ENCODE measurements around the gene FOXA3. TPM values are rescaled to one million over a fixed set of nuclear protein-coding genes. Genes with fewer than 3 reads are reported as not detected.
A peak's percentile ranks its signal among the peaks of the same experiment; 100 is the strongest.

Gene FOXA3
- total and polyA plus RNA-seq, 10 of the 15 experiments (the other 5 are each of a cell fraction or from before 2014, with no cell fraction given) = 0.04 to 0.83 (median 0.11) TPM; not detected in 5

DNA sequence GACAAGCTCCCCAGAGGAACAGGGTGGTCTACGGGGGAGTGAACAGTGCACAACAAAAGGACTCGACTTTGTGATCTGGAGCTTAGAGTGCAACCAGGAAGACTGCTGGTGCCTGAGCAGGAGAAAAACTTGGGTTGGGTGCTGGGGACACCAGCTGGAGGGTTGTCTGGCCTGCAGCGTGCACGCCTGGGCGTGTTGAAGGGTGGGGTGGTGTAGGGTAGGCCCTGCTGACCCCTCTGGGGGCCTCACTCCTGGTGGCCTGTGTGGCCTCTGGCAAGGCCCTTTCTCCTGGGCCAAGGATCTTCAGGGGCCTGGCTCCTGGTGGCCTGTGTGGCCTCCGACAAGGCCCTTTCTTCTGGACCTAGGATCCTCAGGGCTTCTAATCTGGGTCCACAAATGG lies 44.4 kb upstream of the FOXA3 start (continued):
- TF ChIP-seq FOXM1 (IDR thresholded peaks at IDR 0.05; ENCODE audit: low read depth, low read length) (no peak), TCF7 (IDR thresholded peaks at IDR 0.05; ENCODE audit: borderline replicate concordance) (no peak), HDGF (IDR thresholded peaks at IDR 0.05) (no peak), CHD2 (IDR thresholded peaks at IDR 0.05; ENCODE audit: borderline replicate concordance, low read depth, low read length) (no peak), ZNF207 (IDR thresholded peaks at IDR 0.05; ENCODE audit: borderline replicate concordance) (no peak)
- TF ChIP-seq, protein P1, sequence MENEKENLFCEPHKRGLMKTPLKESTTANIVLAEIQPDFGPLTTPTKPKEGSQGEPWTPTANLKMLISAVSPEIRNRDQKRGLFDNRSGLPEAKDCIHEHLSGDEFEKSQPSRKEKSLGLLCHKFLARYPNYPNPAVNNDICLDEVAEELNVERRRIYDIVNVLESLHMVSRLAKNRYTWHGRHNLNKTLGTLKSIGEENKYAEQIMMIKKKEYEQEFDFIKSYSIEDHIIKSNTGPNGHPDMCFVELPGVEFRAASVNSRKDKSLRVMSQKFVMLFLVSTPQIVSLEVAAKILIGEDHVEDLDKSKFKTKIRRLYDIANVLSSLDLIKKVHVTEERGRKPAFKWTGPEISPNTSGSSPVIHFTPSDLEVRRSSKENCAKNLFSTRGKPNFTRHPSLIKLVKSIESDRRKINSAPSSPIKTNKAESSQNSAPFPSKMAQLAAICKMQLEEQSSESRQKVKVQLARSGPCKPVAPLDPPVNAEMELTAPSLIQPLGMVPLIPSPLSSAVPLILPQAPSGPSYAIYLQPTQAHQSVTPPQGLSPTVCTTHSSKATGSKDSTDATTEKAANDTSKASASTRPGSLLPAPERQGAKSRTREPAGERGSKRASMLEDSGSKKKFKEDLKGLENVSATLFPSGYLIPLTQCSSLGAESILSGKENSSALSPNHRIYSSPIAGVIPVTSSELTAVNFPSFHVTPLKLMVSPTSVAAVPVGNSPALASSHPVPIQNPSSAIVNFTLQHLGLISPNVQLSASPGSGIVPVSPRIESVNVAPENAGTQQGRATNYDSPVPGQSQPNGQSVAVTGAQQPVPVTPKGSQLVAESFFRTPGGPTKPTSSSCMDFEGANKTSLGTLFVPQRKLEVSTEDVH (IDR thresholded peaks at IDR 0.05; ENCODE audit: low read depth, partially characterized antibody) = no peak

DNA sequence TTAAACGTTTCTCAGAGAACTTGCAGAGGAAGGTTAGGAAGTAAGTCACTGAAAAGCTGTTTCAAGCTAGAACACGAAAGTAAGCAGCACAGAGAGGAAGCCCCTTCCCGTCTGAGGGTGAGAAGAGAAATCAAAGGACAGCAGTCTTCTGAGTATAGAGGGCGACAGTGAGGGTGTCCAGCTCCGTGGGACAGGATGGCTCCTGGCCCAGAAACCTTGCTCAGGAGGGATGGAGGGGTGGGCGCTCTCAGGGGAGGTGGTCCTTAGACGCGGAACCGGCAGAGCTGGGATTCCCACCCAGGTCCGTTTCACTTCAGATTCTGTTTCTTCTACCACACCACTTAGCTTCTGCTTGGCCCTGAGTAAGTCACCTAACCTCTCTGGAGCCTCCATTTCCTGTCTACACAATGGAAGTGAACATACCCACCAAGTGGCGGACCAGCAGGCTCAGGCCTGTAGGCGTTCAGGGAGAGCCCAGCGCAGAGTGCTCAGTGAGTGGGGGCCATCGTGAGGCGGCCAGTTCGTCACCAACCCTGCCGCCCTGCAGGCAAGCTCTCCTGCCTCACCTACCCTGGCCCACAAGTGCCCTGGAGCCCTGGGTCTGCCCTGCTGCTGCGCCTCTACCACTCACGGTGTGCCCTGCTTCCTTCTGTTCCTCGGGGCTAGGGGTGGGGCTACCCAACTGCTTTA lies 43.6 kb upstream of the FOXA3 start:
- no peak overlapping the region for H3K9ac ChIP-seq (ENCODE audit: control insufficient read depth, insufficient read depth, low read length)
- 68% methylated on average over 18 of the region's 20 CpGs for WGBS (ENCODE audit: insufficient coverage, insufficient replicate concordance, low lambda C conversion rate, missing lambda C conversion rate)
- ChIA-PET RAD21 (ENCODE audit: unreplicated experiment) (no interaction called here), POLR2A (no interaction called here), SMC1A (ENCODE audit: uncharacterized antibody, unreplicated experiment) (no interaction called here), CTCF (no interaction called here)
- FAIRE-seq = no peak
- intact Hi-C loops (cut with micrococcal nuclease; ENCODE audit: unreplicated experiment) = no loop called here
- peaks cover 14 to 27% of the 10 kb centered on the region in 2 experiments for H3K36me3 ChIP-seq (ENCODE audit: control insufficient read depth in 2 of 2, insufficient read depth in 2 of 2, low read length in 1 of 2)
- TSS peak; percentile 32 for BruUV-seq (replicated peaks)
- no peaks in the 10 kb centered on the region for H3K4me1 ChIP-seq (ENCODE audit: control insufficient read depth, insufficient read depth, low read length)
- H3K4me2 ChIP-seq (ENCODE audit: control insufficient read depth, insufficient read depth) = no peak overlapping the region
- H3K4me3 ChIP-seq = no peak overlapping the region
- H3K27me3 ChIP-seq (replicated peaks in 1 of 2; ENCODE audit: control insufficient read depth in 2 of 2, insufficient read depth in 2 of 2, low read length in 1 of 2) = no peaks in the 10 kb centered on the region
- H4K20me1 ChIP-seq (ENCODE audit: control insufficient read depth, insufficient read depth) = no peaks in the 10 kb centered on the region
- ATAC-seq = no peak
- in situ Hi-C loops (cut with MboI) = no loop called here
- TF ChIP-seq, protein P2, sequence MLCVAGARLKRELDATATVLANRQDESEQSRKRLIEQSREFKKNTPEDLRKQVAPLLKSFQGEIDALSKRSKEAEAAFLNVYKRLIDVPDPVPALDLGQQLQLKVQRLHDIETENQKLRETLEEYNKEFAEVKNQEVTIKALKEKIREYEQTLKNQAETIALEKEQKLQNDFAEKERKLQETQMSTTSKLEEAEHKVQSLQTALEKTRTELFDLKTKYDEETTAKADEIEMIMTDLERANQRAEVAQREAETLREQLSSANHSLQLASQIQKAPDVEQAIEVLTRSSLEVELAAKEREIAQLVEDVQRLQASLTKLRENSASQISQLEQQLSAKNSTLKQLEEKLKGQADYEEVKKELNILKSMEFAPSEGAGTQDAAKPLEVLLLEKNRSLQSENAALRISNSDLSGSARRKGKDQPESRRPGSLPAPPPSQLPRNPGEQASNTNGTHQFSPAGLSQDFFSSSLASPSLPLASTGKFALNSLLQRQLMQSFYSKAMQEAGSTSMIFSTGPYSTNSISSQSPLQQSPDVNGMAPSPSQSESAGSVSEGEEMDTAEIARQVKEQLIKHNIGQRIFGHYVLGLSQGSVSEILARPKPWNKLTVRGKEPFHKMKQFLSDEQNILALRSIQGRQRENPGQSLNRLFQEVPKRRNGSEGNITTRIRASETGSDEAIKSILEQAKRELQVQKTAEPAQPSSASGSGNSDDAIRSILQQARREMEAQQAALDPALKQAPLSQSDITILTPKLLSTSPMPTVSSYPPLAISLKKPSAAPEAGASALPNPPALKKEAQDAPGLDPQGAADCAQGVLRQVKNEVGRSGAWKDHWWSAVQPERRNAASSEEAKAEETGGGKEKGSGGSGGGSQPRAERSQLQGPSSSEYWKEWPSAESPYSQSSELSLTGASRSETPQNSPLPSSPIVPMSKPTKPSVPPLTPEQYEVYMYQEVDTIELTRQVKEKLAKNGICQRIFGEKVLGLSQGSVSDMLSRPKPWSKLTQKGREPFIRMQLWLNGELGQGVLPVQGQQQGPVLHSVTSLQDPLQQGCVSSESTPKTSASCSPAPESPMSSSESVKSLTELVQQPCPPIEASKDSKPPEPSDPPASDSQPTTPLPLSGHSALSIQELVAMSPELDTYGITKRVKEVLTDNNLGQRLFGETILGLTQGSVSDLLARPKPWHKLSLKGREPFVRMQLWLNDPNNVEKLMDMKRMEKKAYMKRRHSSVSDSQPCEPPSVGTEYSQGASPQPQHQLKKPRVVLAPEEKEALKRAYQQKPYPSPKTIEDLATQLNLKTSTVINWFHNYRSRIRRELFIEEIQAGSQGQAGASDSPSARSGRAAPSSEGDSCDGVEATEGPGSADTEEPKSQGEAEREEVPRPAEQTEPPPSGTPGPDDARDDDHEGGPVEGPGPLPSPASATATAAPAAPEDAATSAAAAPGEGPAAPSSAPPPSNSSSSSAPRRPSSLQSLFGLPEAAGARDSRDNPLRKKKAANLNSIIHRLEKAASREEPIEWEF (IDR thresholded peaks at IDR 0.05; ENCODE audit: insufficient replicate concordance, low read depth, low read length) = no peak
- no peak for TF ChIP-seq BMI1 (IDR thresholded peaks at IDR 0.05; ENCODE audit: borderline replicate concordance)
- TF ChIP-seq, protein P3, sequence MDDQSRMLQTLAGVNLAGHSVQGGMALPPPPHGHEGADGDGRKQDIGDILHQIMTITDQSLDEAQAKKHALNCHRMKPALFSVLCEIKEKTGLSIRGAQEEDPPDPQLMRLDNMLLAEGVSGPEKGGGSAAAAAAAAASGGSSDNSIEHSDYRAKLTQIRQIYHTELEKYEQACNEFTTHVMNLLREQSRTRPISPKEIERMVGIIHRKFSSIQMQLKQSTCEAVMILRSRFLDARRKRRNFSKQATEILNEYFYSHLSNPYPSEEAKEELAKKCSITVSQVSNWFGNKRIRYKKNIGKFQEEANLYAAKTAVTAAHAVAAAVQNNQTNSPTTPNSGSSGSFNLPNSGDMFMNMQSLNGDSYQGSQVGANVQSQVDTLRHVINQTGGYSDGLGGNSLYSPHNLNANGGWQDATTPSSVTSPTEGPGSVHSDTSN (IDR thresholded peaks at IDR 0.05; ENCODE audit: insufficient replicate concordance, low read depth, low read length) = no peak
- no peak for TF ChIP-seq SIN3A (IDR thresholded peaks at IDR 0.05; ENCODE audit: low read depth, low read length)
- peak; percentile 42; the same call in 1 of the 2 replicates for TF ChIP-seq POLR2A (IDR thresholded peaks at IDR 0.05; ENCODE audit: low read depth, low read length)
- TF ChIP-seq, protein P4, sequence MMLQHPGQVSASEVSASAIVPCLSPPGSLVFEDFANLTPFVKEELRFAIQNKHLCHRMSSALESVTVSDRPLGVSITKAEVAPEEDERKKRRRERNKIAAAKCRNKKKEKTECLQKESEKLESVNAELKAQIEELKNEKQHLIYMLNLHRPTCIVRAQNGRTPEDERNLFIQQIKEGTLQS (IDR thresholded peaks at IDR 0.05; ENCODE audit: borderline replicate concordance, extremely low read depth, low read depth, low read length) = no peak
- no peaks in the 10 kb centered on the region for H3K79me2 ChIP-seq (ENCODE audit: control insufficient read depth, insufficient read depth, low read length)
- H3K27ac ChIP-seq (ENCODE audit: control insufficient read depth, insufficient read depth) = no peak overlapping the region
- no peaks in the 10 kb centered on the region for H3K9me3 ChIP-seq (replicated peaks; ENCODE audit: control insufficient read depth, insufficient read depth, low read length)
- DNase-seq (ENCODE audit: low read depth, low spot score) = no peak
- H2AFZ ChIP-seq (ENCODE audit: control insufficient read depth, low read depth, low read length) = no peak overlapping the region

Data from GM12878 (cell line).